Prostate gland (tissue), 2 donors: ENCODE data around the gene DYNC1H1.

Source experiments
- CTCF ChIP-seq, 4 experiments: fragments of 200-600 bp in 2 of 4; fragments of 450-650 bp in 2 of 4; sonication (generic) in 2 of 4; IDR thresholded peaks; 1 replicate in 3 of 4; 2 replicates in 1 of 4; pipeline ENCODE4 v1.5.1; 2016 to 2019; ENCODE audit warnings: antibody characterized with exemption in 4 of 4, mild to moderate bottlenecking in 2 of 4, moderate library complexity in 2 of 4
- POLR2A ChIP-seq: fragments of 450-650 bp; IDR thresholded peaks from one replicate; pipeline ENCODE4 v1.6.1; 2016; ENCODE audit warnings: antibody characterized with exemption, mild to moderate bottlenecking
- POLR2AphosphoS5 ChIP-seq: sonication (generic); formaldehyde crosslinking; IDR thresholded peaks from one replicate; pipeline ENCODE4 v1.6.1; 2017; ENCODE audit warnings: antibody characterized with exemption

GRCh38 chr14:101988377-101988776, 24.0 kb downstream of the DYNC1H1 start:
- TF ChIP-seq POLR2AphosphoS5 (no peak), CTCF (IDR thresholded peaks at IDR 0.05) (no peak), POLR2A (no peak)
